Middle frontal gyrus (tissue), 1 donor: ENCODE results near the gene VARS2.
"Not testable (repeated sequence)": the region's sequence is repeated elsewhere in the genome, so short reads cannot be mapped to it uniquely, and the experiment has no call there.

ENCODE experiments used
- DNase-seq: peaks from one replicate; pipeline ENCODE4 v3.0.0-alpha.2; 2015; ENCODE audit warnings: low spot score; ENCODE audit errors: extremely low spot score

Gene VARS2

DNA sequence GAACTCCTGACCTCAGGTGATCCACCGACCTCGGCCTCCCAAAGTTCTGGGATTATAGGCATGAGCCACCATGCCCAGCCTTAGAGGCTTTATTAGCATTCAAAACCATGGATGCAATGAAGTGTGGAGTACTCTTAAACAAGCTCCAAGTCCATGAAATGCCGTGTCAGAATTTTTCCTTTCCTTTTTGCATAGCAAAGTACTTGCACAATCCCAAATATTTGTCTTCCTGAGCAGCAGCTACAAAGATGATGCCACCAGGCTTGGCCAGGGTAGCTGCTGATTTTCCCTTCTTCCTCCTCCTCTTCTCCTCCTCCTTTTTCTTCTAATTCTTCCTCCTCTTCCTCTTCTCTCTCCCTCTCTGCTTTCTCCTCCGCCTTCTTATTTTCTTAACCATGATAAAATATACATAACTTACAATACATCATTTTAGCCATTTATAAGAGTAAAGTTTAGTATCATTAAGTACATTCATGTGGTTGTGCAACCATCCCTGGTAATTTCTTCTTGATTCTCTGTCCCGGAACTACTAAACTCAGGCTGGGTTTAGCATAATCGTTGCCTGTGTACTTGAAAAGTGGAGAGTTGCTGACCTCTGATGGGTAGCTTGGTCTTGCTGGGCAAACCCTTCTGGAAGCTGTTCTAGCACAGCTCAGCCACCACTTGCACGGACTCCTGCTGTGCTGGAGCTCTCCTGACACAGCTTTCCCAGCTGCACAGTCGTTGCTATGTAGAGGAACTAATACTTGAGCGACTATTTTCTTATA, 47.1 kb downstream of the VARS2 start:
- no peak for DNase-seq

GRCh38 chr6:30962716-30963115, 48.7 kb downstream of the VARS2 start:
- DNase-seq: no peak

- DNase-seq: no peak
Measured at GRCh38 chr6:30963641-30964040, 49.6 kb downstream of the VARS2 start.

GRCh38 chr6:30964075-30964474, 50.0 kb downstream of the VARS2 start:
- no peak for DNase-seq

DNA sequence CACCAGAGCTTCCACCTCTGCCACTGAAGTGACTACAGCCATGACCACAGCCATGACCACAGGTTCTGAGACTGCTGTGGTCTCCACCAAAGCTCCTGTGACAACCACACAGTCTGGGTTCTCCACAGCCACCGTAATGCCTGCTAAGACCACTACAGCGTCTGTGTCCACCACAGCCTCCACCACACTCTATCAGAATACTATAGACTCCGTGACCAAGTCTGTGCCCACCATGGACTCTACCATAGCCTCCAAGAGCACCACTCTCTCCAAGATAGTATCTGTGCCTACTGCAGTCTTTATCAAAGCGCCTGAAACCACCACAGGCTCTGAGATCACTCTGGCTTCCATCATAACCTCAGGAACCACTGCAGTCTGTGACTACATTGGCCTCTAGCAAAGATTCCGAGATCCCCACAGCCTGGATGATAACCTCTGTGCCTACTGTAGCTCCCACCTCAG, 51.1 kb downstream of the VARS2 start:
- DNase-seq: no peak

DNA sequence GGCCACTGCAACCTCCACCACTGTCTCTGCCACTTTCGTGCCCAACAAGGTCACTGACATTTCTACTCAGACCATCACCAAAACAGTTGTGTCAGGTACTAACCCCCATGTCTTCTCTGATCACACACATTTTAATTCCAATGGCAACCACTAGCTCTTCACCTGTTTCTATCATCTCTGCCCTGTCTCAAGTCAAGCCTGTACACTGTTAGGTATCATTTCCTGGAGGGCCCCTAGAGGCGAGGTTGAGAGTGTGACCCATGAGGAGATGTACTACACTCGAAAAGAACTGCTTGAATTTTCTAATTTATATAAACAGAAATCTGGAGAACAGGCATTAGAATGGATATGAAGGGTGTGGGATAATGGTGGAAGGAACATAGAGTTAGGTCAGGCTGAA, 52.1 kb downstream of the VARS2 start:
- no peak for DNase-seq

- not testable (repeated sequence) for DNase-seq
Measured at GRCh38 chr6:30969171-30969570, 55.1 kb downstream of the VARS2 start.

DNA sequence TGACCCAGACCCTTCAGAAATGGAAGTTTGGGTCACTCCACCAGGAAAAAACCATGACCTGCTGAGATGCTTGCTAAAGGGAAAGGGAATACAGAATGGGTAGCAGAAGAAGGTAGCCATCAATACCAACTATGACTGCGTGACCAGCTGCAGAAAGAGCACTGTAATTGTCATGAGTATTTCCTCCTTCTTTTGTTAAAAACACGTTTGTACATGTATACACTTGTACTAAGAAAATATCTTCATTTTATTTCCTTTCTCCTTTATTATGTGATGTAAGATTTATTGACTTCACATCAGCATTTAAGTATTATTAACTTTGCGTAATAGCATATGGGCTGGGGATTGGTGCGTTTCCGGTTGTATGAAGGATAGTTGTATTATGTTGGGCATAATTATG, 56.9 kb downstream of the VARS2 start:
- DNase-seq: no peak

- DNase-seq: no peak
Measured at GRCh38 chr6:30972816-30973215, 58.8 kb downstream of the VARS2 start.

DNA sequence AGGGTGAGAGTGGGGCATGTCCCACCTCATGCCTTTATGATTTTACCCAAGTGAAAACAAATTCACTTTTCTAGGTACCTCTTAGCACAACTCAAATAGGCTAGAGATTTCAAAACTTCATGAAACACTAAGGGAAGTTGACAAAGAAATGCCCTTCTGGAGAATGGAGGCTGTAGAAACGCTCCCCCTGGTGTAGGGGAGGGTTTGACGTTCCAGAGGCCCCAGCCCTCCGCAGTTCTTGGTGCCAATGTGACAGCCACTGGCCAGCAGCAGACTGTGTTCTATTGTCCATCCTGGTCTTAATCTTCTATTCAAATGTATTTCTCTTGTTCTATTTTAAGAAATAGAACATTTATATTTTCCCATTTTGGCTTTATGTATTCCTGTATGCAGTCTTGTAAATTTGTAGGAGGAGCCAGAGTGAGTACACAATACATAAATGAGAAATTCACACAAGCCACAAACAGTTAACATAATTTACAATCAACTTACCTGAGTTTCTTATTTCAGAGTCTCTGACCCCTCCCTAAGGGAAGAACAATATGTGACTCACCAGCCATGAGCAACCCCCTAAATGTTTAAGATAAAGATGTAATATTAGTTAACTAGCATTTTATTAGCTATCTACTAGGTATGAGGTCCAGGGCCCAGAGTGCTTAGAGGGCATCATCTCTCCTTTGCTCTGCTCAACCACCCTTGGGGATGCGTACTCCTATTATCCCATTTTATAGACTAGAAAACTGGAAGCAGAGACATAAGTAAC, 60.6 kb downstream of the VARS2 start:
- no peak for DNase-seq
